IPS-15b (cell line): ENCODE data around the gene CPVL.

ENCODE experiments used
- H3K27me3 ChIP-seq: one replicate; pipeline ENCODE4 v1.6.1; 2013; ENCODE audit warnings: low read length; ENCODE audit not compliant: control insufficient read depth, insufficient read depth
- H3K36me3 ChIP-seq: one replicate; pipeline ENCODE4 v1.6.1; 2013; ENCODE audit warnings: low read length; ENCODE audit not compliant: control insufficient read depth, insufficient read depth
- H3K4me1 ChIP-seq: one replicate; pipeline ENCODE4 v1.6.1; 2013; ENCODE audit warnings: mild to moderate bottlenecking, low read length; ENCODE audit not compliant: control insufficient read depth, insufficient read depth
- H3K4me3 ChIP-seq: one replicate; pipeline ENCODE4 v1.5.1; 2013; ENCODE audit warnings: low read depth, low read length
- H3K9ac ChIP-seq: one replicate; pipeline ENCODE4 v1.6.1; 2013; ENCODE audit warnings: low read depth, mild to moderate bottlenecking, low read length
- H3K9me3 ChIP-seq: one replicate; pipeline ENCODE4 v1.6.1; 2013; ENCODE audit warnings: mild to moderate bottlenecking, low read length; ENCODE audit not compliant: control insufficient read depth, insufficient read depth

Gene CPVL

DNA sequence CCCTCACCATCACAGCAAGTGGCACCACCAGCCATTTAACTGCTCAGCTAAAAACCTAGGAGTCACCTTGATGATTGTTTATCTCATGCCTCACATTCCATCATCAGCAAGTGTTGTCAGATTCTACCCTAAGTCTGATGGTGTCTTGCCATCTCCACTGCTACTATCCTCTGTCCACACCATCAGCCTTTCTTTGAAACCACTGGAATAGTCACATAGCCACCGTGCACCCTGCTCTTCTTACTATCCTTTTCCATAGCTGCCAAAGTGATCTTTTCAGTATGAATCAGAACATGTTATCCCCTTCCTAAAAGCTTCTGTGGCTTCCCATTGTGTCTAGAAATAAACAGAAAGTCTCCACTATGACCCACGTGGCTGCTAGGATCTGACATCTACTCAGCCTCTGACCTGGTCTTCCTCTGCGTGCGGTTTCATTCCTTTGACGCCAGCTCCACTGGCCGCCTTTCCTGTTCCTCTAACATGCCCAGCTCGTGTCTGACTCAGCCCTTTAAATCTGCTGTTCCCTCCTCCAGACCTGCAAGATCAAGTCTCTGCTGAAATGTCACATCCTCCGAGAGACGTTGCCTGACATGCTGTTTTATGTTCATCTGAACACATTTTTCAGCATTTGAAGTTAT lies 31.7 kb upstream of the CPVL start:
- Histone ChIP-seq H3K4me1 (no peaks in the 10 kb centered on the region), H3K27me3 (no peaks in the 10 kb centered on the region), H3K9me3 (no peaks in the 10 kb centered on the region), H3K4me3 (no peak overlapping the region), H3K9ac (no peak overlapping the region), H3K36me3 (no peaks in the 10 kb centered on the region)

DNA sequence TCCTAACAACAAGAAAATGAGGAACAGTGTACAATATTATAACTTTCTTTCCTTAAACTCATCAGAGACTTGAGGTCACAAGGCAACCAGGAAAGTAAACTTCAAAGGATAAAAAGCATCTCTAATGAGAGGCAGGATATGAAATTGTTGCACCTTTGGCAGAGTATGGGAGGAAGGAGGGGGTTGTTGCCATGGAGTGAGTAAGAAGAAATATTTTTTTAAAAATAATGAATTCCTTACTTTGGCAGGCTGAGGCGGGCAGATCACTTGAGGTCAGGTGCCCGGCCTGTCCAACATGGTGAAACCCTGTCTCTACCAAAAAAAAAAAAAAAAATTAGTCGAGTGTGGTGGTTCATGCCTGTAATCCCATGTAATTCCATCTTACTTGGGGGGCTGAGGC lies 27.1 kb upstream of the CPVL start:
- H3K9ac ChIP-seq, result no peak overlapping the region
- no peaks in the 10 kb centered on the region for H3K9me3 ChIP-seq
- H3K4me3 ChIP-seq, result no peak overlapping the region
- no peaks in the 10 kb centered on the region for H3K4me1 ChIP-seq
- no peaks in the 10 kb centered on the region for H3K27me3 ChIP-seq
- H3K36me3 ChIP-seq, result no peaks in the 10 kb centered on the region

DNA sequence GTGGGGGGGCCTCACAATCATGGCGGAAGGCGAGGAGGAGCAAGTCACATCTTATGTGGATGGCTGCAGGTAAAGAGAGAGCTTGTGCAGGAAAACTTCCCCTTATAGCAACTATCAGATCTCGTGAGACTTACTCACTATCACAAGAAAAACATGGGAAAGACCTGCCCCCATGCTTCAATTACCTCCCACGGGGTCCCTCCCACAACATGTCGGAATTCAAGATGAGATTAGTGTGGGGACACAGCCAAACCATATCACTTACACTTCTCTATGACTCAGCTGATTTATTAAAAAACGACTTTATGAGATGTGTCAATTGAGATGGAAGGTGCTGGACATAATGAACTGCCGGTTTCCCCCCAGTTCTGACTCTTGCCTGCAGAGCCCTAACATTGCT lies 24.4 kb upstream of the CPVL start:
- H3K4me1 ChIP-seq, result no peaks in the 10 kb centered on the region
- H3K36me3 ChIP-seq, result no peaks in the 10 kb centered on the region
- H3K9me3 ChIP-seq, result no peaks in the 10 kb centered on the region
- H3K4me3 ChIP-seq, result no peak overlapping the region
- no peak overlapping the region for H3K9ac ChIP-seq
- H3K27me3 ChIP-seq, result no peaks in the 10 kb centered on the region

DNA sequence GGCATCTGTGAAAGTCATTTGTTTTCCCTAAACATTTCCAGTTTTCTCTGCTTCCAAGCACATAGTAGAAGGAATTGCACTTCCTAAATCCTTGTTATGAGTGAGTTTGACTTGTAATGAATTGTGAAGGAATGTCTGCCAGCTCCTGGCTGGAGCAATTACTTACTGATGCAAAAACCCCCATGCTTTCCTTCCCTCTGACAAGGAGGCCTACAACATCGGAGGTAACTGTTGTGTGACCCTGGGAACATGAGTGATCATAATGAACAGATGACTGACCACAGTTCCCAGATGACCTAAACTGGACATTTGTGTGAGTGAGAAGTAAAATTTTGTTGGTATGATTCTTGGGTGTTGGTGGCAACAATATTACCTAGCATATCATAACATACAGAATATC lies 21.4 kb upstream of the CPVL start:
- H3K27me3 ChIP-seq, result no peaks in the 10 kb centered on the region
- no peak overlapping the region for H3K9ac ChIP-seq
- no peaks in the 10 kb centered on the region for H3K4me1 ChIP-seq
- H3K36me3 ChIP-seq, result no peaks in the 10 kb centered on the region
- no peaks in the 10 kb centered on the region for H3K9me3 ChIP-seq
- no peak overlapping the region for H3K4me3 ChIP-seq

DNA sequence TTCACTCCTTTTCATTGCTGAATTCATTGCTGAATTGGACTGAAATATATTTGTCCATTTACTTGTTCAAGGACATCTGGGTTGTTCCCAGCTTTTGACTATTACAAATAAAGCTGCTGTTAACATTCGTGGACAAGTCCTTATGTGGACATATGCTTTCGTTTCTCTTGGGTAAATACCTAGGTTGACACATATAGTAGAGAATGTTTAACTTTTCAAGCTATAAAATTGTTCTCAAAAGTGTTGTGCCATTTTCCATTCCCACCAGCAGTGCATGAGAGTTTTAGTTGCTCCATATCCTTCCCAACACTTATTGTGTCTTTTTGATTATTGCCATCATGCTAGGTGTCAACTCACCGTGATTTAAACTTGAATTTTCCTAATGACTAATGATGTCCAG lies 17.5 kb upstream of the CPVL start:
- H3K4me1 ChIP-seq, result no peaks in the 10 kb centered on the region
- H3K9me3 ChIP-seq, result no peaks in the 10 kb centered on the region
- H3K4me3 ChIP-seq, result no peak overlapping the region
- H3K27me3 ChIP-seq, result no peaks in the 10 kb centered on the region
- H3K9ac ChIP-seq, result no peak overlapping the region
- H3K36me3 ChIP-seq, result no peaks in the 10 kb centered on the region

DNA sequence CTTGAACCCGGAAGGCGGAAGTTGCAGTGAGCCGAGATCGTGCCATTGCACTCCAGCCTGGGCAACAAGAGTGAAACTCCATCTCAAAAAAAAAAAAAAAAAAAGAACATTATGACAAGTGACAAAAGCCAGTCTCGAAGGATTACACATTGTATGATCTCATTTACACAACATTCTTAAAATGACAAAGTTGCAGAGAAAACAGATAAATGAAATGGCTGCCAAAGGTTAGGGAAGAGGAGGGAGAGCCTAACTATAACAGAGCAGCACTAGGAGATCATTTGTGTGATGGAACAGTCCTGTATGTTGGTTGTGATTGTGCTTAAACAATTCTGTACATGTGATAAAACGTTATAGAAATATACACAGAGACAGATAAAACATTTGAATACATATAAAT lies 16.2 kb upstream of the CPVL start:
- no peaks in the 10 kb centered on the region for H3K9me3 ChIP-seq
- no peak overlapping the region for H3K4me3 ChIP-seq
- H3K4me1 ChIP-seq, result no peaks in the 10 kb centered on the region
- H3K36me3 ChIP-seq, result no peaks in the 10 kb centered on the region
- no peaks in the 10 kb centered on the region for H3K27me3 ChIP-seq
- H3K9ac ChIP-seq, result no peak overlapping the region

DNA sequence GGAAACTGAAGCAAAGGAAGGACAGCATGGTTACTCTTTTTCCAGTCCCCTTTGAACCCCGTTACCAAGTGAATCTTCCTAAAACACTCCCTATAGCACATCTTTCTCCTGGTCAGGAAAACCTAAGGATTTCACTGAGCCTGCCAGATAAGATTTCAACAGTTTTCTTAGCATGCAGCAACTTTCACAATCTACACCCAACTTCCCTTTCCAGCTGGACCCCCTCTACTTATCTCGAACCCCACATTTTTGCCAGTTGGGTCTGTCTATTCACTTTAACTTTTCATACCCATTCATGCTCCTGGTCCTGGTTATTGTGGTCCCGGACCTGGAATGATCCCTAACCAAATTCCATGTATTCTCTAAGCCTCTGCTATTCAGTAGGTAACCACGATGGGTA lies 14.9 kb upstream of the CPVL start:
- H3K4me1 ChIP-seq, result peaks cover 5% of the 10 kb centered on the region
- H3K27me3 ChIP-seq, result no peaks in the 10 kb centered on the region
- no peaks in the 10 kb centered on the region for H3K9me3 ChIP-seq
- no peaks in the 10 kb centered on the region for H3K36me3 ChIP-seq
- H3K4me3 ChIP-seq, result no peak overlapping the region
- no peak overlapping the region for H3K9ac ChIP-seq

DNA sequence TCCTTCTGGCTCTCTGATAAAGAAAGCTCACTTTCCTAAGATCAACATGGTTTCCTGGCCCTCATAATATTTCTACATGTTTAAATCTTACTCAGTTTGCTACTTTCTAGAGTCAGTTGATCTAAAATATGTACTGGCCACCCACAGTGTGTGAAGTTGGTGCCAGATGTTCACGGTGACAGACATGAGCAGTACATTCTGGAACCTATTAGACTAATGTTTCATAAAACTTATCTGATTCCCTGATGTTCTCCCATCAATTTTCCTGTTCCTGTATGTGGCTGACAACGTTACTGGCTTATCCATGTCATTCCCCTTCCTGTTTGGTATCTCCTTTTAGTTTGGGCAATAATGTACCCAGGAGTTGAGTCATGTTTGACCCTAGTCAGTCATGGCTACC lies 13.7 kb upstream of the CPVL start:
- H3K4me3 ChIP-seq, result no peak overlapping the region
- H3K36me3 ChIP-seq, result no peaks in the 10 kb centered on the region
- H3K9ac ChIP-seq, result no peak overlapping the region
- H3K9me3 ChIP-seq, result no peaks in the 10 kb centered on the region
- peaks cover 5% of the 10 kb centered on the region for H3K4me1 ChIP-seq
- H3K27me3 ChIP-seq, result no peaks in the 10 kb centered on the region

DNA sequence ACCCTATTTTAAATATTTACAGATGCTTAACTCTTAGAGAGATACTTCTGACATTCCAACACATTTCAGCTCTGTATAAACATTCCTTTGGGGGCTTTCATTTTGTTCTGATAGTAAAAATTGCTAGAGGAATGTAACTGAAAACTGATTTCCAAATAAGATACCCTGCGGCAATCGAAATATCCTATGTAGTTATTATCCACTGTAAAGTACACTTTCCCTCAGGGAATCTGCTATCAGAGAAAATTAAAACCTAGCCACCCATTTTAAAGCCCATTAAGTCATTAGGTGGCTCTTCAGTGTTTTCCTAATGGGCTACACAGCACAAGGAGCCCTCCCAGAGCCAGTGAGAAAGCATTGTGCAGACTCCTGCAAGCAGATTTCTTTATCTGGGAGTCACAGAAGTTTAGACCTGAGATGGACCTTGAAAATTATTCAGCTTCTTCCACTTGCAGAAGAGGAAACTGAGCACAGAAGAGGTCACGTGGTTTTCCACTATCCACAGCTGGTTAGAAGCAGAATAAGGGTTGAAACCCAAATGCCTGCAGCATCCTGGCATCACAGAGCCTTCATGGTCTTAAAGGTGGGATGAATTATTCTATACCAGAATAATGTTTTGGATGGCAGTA lies 12.6 kb upstream of the CPVL start:
- Histone ChIP-seq H3K9ac (no peak overlapping the region), H3K9me3 (no peaks in the 10 kb centered on the region), H3K27me3 (no peaks in the 10 kb centered on the region), H3K4me1 (peaks cover 5% of the 10 kb centered on the region), H3K36me3 (no peaks in the 10 kb centered on the region), H3K4me3 (no peak overlapping the region)

DNA sequence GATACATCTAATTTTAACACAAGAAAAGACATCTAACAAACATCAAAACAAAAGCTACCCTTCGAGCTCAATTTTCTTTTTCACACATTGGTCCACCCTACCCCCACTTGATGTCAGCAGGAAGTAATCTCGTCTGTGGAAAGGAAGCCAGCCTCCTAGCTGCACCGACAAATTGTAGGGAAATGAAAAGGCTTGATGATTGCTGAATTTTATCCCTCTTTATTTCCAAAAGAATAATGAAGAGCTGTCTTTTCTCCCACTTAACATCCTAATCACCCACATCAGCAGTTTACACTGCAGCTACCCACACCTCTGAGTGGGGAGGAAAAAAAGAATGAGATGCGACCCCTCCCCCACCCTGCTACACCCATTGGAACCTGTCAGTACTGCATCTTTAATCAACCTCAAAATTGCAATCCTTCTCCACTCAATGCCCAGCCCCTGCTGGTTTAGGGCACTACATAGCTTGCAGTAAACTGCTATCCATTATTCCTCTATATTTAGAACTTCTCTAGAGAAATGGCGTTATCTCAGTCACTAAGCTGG lies 10.6 kb upstream of the CPVL start:
- H3K4me3 ChIP-seq, result no peak overlapping the region
- H3K4me1 ChIP-seq, result peaks cover 5% of the 10 kb centered on the region
- no peaks in the 10 kb centered on the region for H3K36me3 ChIP-seq
- H3K9ac ChIP-seq, result no peak overlapping the region
- no peaks in the 10 kb centered on the region for H3K9me3 ChIP-seq
- H3K27me3 ChIP-seq, result no peaks in the 10 kb centered on the region

DNA sequence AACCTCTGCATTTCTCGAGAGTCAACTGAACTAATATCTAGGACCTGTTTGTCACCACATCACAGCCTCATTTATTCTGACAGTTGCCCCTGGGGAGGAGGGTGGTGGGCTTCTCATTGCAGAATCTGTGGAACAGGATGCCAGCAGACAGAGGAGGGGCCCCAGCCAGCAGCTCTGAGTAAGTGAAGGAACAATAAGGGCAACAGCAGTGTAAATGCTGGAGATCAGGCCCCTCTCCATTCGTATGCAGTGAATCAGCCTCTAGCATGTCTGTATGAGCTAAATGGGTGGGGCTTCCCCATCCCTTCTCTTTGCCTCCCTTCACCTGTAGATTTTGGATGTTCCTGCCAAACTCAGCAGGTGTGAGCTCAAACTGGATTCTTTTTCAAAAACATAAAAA lies 7.7 kb upstream of the CPVL start:
- Histone ChIP-seq H3K9ac (no peak overlapping the region), H3K36me3 (no peaks in the 10 kb centered on the region), H3K27me3 (no peaks in the 10 kb centered on the region), H3K9me3 (no peaks in the 10 kb centered on the region), H3K4me1 (peaks cover 5% of the 10 kb centered on the region), H3K4me3 (no peak overlapping the region)

DNA sequence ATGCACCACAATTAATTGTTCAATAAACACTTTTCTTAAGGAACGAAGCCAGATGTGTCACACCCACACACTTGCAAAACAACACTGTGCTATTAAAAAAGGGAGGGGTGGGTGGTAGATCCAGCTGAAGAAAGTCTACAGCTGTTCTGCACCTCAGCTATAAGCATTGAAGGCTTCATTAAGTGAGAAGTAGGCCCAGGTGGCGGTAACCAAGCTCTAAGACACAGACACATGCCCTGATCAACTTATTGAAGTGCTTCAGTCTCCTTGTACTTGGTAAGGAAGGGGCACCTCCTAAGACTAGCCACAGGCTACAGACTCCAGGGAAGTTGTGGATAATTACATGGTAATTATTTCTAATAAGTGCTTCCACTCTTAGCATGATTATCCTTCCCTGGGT lies 4.5 kb upstream of the CPVL start:
- peaks cover 8% of the 10 kb centered on the region for H3K27me3 ChIP-seq
- no peaks in the 10 kb centered on the region for H3K36me3 ChIP-seq

More for the DNA sequence above, 4.5 kb upstream of the CPVL start:
- Histone ChIP-seq H3K4me1 (peaks cover 5% of the 10 kb centered on the region), H3K4me3 (no peak overlapping the region), H3K9me3 (no peaks in the 10 kb centered on the region), H3K9ac (no peak overlapping the region)
